Hepatocyte (in vitro differentiated cells): Measurements from ENCODE around the gene GPC5. TPM values are rescaled to one million over a fixed set of nuclear protein-coding genes. Genes with fewer than 3 reads are reported as not detected.

Experiments
- DNase-seq: peaks from one replicate; pipeline ENCODE4 v3.0.0-alpha.2; 2016; ENCODE audit warnings: low spot score
- H2AFZ ChIP-seq: fragments of 200-600 bp; sonication (generic); 2 replicates; pipeline ENCODE4 v1.6.0; 2016; ENCODE audit warnings: antibody characterized with exemption, mild to moderate bottlenecking
- H3K27ac ChIP-seq: fragments of 200-600 bp; sonication (generic); 2 replicates; pipeline ENCODE4 v1.5.1; 2016; ENCODE audit warnings: mild to moderate bottlenecking
- H3K27me3 ChIP-seq: fragments of 200-600 bp; sonication (generic); 2 replicates; pipeline ENCODE4 v1.6.1; 2016
- H3K36me3 ChIP-seq: fragments of 200-600 bp; sonication (generic); replicated peaks from 2 replicates; pipeline ENCODE4 v1.5.1; 2016; ENCODE audit warnings: low read depth; ENCODE audit not compliant: insufficient read depth
- H3K4me1 ChIP-seq: fragments of 200-600 bp; sonication (generic); 2 replicates; pipeline ENCODE4 v1.5.1; 2016; ENCODE audit warnings: mild to moderate bottlenecking, moderate library complexity; ENCODE audit not compliant: insufficient read depth
- H3K4me2 ChIP-seq: fragments of 200-600 bp; sonication (generic); 2 replicates; pipeline ENCODE4 v1.6.0; 2016
- H3K4me3 ChIP-seq: fragments of 200-600 bp; sonication (generic); 2 replicates; pipeline ENCODE4 v1.5.1; 2016; ENCODE audit warnings: mild to moderate bottlenecking
- H3K79me2 ChIP-seq: fragments of 200-600 bp; sonication (generic); 2 replicates; pipeline ENCODE4 v1.6.0; 2017; ENCODE audit warnings: mild to moderate bottlenecking
- H3K9me2 ChIP-seq: fragments of 200-600 bp; sonication (generic); replicated peaks from 2 replicates; pipeline ENCODE4 v1.6.0; 2017; ENCODE audit warnings: mild to moderate bottlenecking; ENCODE audit not compliant: insufficient read depth
- H3K9me3 ChIP-seq: fragments of 200-600 bp; sonication (generic); 2 replicates; pipeline ENCODE4 v1.5.1; 2016; ENCODE audit warnings: low read depth, mild to moderate bottlenecking
- H4K20me1 ChIP-seq: fragments of 200-600 bp; sonication (generic); 2 replicates; pipeline ENCODE4 v1.6.0; 2016; ENCODE audit warnings: mild to moderate bottlenecking; ENCODE audit not compliant: insufficient read depth, poor library complexity, severe bottlenecking
- EZH2 ChIP-seq: fragments of 200-600 bp; sonication (generic); IDR thresholded peaks from 2 replicates; pipeline ENCODE4 v1.6.1; 2016; ENCODE audit warnings: antibody characterized with exemption, mild to moderate bottlenecking, borderline replicate concordance
- EZH2phosphoT487 ChIP-seq: fragments of 200-600 bp; sonication (generic); IDR thresholded peaks from one replicate; pipeline ENCODE4 v1.6.1; 2018; ENCODE audit warnings: antibody characterized with exemption, mild to moderate bottlenecking, low read depth, moderate library complexity; ENCODE audit not compliant: unreplicated experiment, severe bottlenecking
- WGBS: methylation state at CpG from one replicate; pipeline ENCODE4 v1.1.6; 2016; ENCODE audit warnings: low lambda C conversion rate; ENCODE audit errors: missing lambda C conversion rate; 5-methylcytosine and 5-hydroxymethylcytosine counted together
- polyA plus RNA-seq: library from polyadenylated mRNA; unstranded; fragments of >200 nt; fragmentation: Nextera tagmentation; extraction: Ambion mirVana; gene quantifications from 2 replicates; pipeline ENCODE4 v1.2.1, GENCODE V29; 2016
- total RNA-seq: library from RNA; depleted of rRNA; stranded (reverse); fragments of >200 nt; gene quantifications from 2 replicates; pipeline ENCODE4 v1.2.3, GENCODE V29; 2014
- TF ChIP-seq, protein P1 (sequence below): fragments of 200-600 bp; sonication (generic); IDR thresholded peaks from 2 replicates; pipeline ENCODE4 v1.5.1; 2016; ENCODE audit warnings: antibody characterized with exemption, mild to moderate bottlenecking; ENCODE audit not compliant: poor library complexity

Gene GPC5
- total and polyA plus RNA-seq, 2 experiments from 2014 or later: 3.9 to 5.4 TPM

DNA sequence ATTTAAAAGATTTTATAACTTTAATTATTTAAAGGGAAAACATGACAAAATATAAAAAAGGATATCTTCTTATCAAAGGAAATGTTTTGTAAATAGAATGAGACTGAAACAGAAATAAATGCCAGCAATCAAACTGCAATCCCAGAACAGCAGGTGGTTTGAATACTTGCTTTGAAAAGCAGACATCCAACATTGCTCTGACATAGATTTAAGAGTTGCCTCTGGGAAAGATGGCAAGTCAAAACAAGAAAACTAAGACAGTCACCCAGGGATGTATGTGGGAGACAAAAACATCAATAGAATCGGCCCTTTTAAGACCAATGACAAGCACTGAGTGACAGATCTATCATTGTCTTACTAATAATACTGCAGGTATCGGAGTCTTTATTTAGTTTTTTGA is 1038.5 kb downstream of the GPC5 start:
- no peaks in the 10 kb centered on the region for H3K4me1 ChIP-seq
- no peaks in the 10 kb centered on the region for H4K20me1 ChIP-seq
- H3K9me2 ChIP-seq: no peaks in the 10 kb centered on the region
- H3K4me3 ChIP-seq: no peak overlapping the region
- no peaks in the 10 kb centered on the region for H3K27me3 ChIP-seq
- no peak overlapping the region for H3K4me2 ChIP-seq
- 64% methylated on average over 2 of the region's 2 CpGs for WGBS
- no peaks in the 10 kb centered on the region for H3K9me3 ChIP-seq
- no peaks in the 10 kb centered on the region for H3K79me2 ChIP-seq
- H2AFZ ChIP-seq: no peak overlapping the region
- TF ChIP-seq EZH2: no peak
- TF ChIP-seq EZH2phosphoT487: no peak
- no peak for DNase-seq
- H3K36me3 ChIP-seq: no peaks in the 10 kb centered on the region
- H3K27ac ChIP-seq: no peak overlapping the region

DNA sequence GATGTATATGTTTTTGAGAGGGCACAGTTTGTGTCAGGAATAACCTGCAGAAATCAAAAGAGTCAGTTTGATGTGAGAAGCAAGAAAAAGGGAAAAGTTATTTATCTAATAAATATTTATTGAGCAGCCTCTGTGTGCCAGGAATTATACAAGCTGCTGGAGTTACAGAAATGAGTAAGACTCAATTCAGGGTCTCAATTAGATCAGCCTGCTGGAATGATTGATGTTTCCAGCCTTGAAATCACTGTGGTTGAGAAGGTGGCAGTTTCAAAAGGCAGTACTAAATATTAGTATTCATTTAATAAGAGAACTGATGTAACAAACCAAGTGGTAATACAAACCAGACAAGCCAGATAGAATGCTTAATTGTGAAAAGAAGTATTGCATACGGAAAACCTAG is 1045.8 kb downstream of the GPC5 start:
- Histone ChIP-seq H4K20me1 (no peaks in the 10 kb centered on the region), H3K9me3 (no peaks in the 10 kb centered on the region), H3K4me2 (no peak overlapping the region), H3K27ac (no peak overlapping the region), H3K27me3 (no peaks in the 10 kb centered on the region), H2AFZ (no peak overlapping the region), H3K79me2 (no peaks in the 10 kb centered on the region), H3K4me1 (no peaks in the 10 kb centered on the region), H3K4me3 (no peak overlapping the region), H3K9me2 (no peaks in the 10 kb centered on the region), H3K36me3 (no peaks in the 10 kb centered on the region)
- no peak for TF ChIP-seq EZH2
- TF ChIP-seq, protein P1, sequence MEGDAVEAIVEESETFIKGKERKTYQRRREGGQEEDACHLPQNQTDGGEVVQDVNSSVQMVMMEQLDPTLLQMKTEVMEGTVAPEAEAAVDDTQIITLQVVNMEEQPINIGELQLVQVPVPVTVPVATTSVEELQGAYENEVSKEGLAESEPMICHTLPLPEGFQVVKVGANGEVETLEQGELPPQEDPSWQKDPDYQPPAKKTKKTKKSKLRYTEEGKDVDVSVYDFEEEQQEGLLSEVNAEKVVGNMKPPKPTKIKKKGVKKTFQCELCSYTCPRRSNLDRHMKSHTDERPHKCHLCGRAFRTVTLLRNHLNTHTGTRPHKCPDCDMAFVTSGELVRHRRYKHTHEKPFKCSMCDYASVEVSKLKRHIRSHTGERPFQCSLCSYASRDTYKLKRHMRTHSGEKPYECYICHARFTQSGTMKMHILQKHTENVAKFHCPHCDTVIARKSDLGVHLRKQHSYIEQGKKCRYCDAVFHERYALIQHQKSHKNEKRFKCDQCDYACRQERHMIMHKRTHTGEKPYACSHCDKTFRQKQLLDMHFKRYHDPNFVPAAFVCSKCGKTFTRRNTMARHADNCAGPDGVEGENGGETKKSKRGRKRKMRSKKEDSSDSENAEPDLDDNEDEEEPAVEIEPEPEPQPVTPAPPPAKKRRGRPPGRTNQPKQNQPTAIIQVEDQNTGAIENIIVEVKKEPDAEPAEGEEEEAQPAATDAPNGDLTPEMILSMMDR: no peak
- TF ChIP-seq EZH2phosphoT487: no peak
- 70% methylated on average over 1 of the region's 1 CpG for WGBS
- no peak for DNase-seq

DNA sequence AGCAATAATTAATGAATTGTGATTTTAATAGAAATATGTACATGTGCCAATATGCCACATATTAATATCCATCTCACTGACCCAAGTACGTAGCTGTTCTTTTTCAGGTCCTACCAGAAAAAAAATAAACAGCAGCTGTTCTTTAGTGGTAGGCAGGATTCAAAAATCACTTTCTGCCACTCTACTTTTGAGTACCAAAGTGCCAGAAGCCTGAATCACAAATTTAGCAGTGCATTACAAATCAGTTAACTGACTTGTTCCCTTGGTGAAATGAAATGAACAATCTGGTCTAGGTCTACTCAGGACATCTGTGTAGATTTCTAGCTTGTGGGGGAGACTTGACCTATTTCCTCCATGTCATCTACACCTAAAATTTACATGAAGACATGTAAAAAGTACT is 1052.6 kb downstream of the GPC5 start:
- H3K27ac ChIP-seq: no peak overlapping the region
- no peaks in the 10 kb centered on the region for H3K4me1 ChIP-seq
- no peaks in the 10 kb centered on the region for H3K9me3 ChIP-seq
- H3K79me2 ChIP-seq: no peaks in the 10 kb centered on the region
- no peak overlapping the region for H3K4me2 ChIP-seq
- WGBS: 97% methylated on average over 1 of the region's 1 CpG
- H4K20me1 ChIP-seq: no peaks in the 10 kb centered on the region
- TF ChIP-seq EZH2 (no peak), EZH2phosphoT487 (no peak)
- TF ChIP-seq, protein P1: no peak
- H3K27me3 ChIP-seq: no peaks in the 10 kb centered on the region
- no peak overlapping the region for H3K4me3 ChIP-seq
- H3K36me3 ChIP-seq: no peaks in the 10 kb centered on the region
- H2AFZ ChIP-seq: no peak overlapping the region
- DNase-seq: no peak
- no peaks in the 10 kb centered on the region for H3K9me2 ChIP-seq

DNA sequence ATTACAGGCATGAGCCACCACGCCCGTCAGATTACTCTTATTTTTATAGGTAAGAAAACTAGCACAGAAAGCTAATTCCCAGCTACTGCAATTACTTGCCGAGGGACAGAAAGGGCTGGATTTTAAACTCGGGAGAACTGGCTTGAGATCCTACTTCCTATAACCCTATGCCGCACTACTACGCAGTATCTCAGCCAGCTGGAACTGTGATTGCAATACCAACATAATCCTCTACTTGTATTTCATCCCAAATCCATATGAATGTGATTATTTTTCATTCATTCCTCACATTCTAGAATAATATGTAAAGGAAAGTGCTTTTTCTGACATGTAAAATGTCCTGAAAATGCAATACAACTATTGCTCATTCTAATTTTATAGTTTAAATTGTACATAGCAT is 1054.4 kb downstream of the GPC5 start:
- H3K27me3 ChIP-seq: no peaks in the 10 kb centered on the region
- TF ChIP-seq EZH2phosphoT487 (no peak), EZH2 (no peak)
- TF ChIP-seq, protein P1: no peak
- no peak for DNase-seq
- H3K4me3 ChIP-seq: no peak overlapping the region
- H3K36me3 ChIP-seq: no peaks in the 10 kb centered on the region
- no peaks in the 10 kb centered on the region for H3K9me2 ChIP-seq
- WGBS: 98% methylated on average over 6 of the region's 6 CpGs
- H3K27ac ChIP-seq: no peak overlapping the region
- no peak overlapping the region for H2AFZ ChIP-seq
- H3K4me2 ChIP-seq: no peak overlapping the region
- H3K79me2 ChIP-seq: no peaks in the 10 kb centered on the region
- no peaks in the 10 kb centered on the region for H4K20me1 ChIP-seq
- H3K4me1 ChIP-seq: no peaks in the 10 kb centered on the region
- no peaks in the 10 kb centered on the region for H3K9me3 ChIP-seq
